MM.1S (cell line): ENCODE data around the gene ZMIZ1.
"Not testable (repeated sequence)": the region's sequence is repeated elsewhere in the genome, so short reads cannot be mapped to it uniquely, and the experiment has no call there.

ENCODE experiments used
- DNase-seq: peaks from one replicate; pipeline ENCODE4 v3.0.0-alpha.2; 2015
- H2AFZ ChIP-seq: fragments of 300-600 bp; sonication (generic); 2 replicates; pipeline ENCODE4 v1.6.0; 2016; ENCODE audit warnings: antibody characterized with exemption, low read length
- H3F3A ChIP-seq: fragments of 300-600 bp; sonication (generic); 2 replicates; pipeline ENCODE4 v1.6.1; 2016; ENCODE audit warnings: mild to moderate bottlenecking, antibody characterized with exemption, low read length, moderate library complexity, mixed read lengths; ENCODE audit not compliant: insufficient read depth
- H3K27ac ChIP-seq: fragments of 300-600 bp; sonication (generic); 2 replicates; pipeline ENCODE4 v1.5.1; 2016; ENCODE audit warnings: mild to moderate bottlenecking, low read length
- H3K27me3 ChIP-seq: fragments of 300-600 bp; sonication (generic); replicated peaks from 2 replicates; pipeline ENCODE4 v1.6.0; 2016; ENCODE audit warnings: low read length; ENCODE audit not compliant: insufficient read depth
- H3K36me3 ChIP-seq: fragments of 300-600 bp; sonication (generic); replicated peaks from 2 replicates; pipeline ENCODE4 v1.6.1; 2016; ENCODE audit warnings: mild to moderate bottlenecking, low read length, mixed read lengths; ENCODE audit not compliant: insufficient read depth
- H3K4me1 ChIP-seq: fragments of 300-600 bp; sonication (generic); 2 replicates; pipeline ENCODE4 v1.6.1; 2016; ENCODE audit warnings: low read length, mixed read lengths
- H3K4me2 ChIP-seq: fragments of 300-600 bp; sonication (generic); 2 replicates; pipeline ENCODE4 v1.6.0; 2016; ENCODE audit warnings: low read depth, low read length
- H3K4me3 ChIP-seq: fragments of 300-600 bp; sonication (generic); 2 replicates; pipeline ENCODE4 v1.5.1; 2016; ENCODE audit warnings: low read length, mixed read lengths
- H3K79me2 ChIP-seq: fragments of 300-600 bp; sonication (generic); 2 replicates; pipeline ENCODE4 v1.6.1; 2016; ENCODE audit warnings: mixed run types, low read length, mixed read lengths
- H3K9ac ChIP-seq: fragments of 300-600 bp; sonication (generic); 2 replicates; pipeline ENCODE4 v1.6.1; 2016; ENCODE audit warnings: low read length, mixed read lengths
- H3K9me2 ChIP-seq: fragments of 300-600 bp; sonication (generic); replicated peaks from 2 replicates; pipeline ENCODE4 v1.6.1; 2016; ENCODE audit warnings: mild to moderate bottlenecking, low read length, mixed read lengths; ENCODE audit not compliant: insufficient read depth
- H3K9me3 ChIP-seq: fragments of 300-600 bp; sonication (generic); replicated peaks from 2 replicates; pipeline ENCODE4 v1.6.1; 2016; ENCODE audit warnings: mild to moderate bottlenecking, low read length, mixed read lengths; ENCODE audit not compliant: insufficient read depth
- H4K20me1 ChIP-seq: fragments of 300-600 bp; sonication (generic); 2 replicates; pipeline ENCODE4 v1.6.1; 2016; ENCODE audit warnings: mild to moderate bottlenecking, low read length, moderate library complexity, mixed read lengths; ENCODE audit not compliant: insufficient read depth
- CTCF ChIP-seq: fragments of 300-600 bp; sonication (generic); IDR thresholded peaks from 2 replicates; pipeline ENCODE4 v1.5.1; 2016; ENCODE audit warnings: antibody characterized with exemption, low read length, mixed read lengths
- EZH2 ChIP-seq: fragments of 300-600 bp; sonication (generic); optimal IDR thresholded peaks from 2 replicates; pipeline ENCODE3; 2017; ENCODE audit warnings: low read depth, mild to moderate bottlenecking, antibody characterized with exemption, low read length, mixed read lengths
- EZH2phosphoT487 ChIP-seq: fragments of 300-600 bp; sonication (generic); IDR thresholded peaks from 2 replicates; pipeline ENCODE4 v1.6.1; 2018; ENCODE audit warnings: antibody characterized with exemption, low read length

ZMIZ1 gene

GRCh38 chr10:79275105-79275430, 206.3 kb downstream of the ZMIZ1 start:
- H4K20me1 ChIP-seq = peaks cover 30% of the 10 kb centered on the region
- no peak for TF ChIP-seq EZH2phosphoT487
- TF ChIP-seq EZH2 = no peak
- no peak for TF ChIP-seq CTCF
- no peaks in the 10 kb centered on the region for H3K27me3 ChIP-seq
- no peaks in the 10 kb centered on the region for H3K9me3 ChIP-seq
- peaks cover 83% of the 10 kb centered on the region for H3K79me2 ChIP-seq
- H3K27ac ChIP-seq = no peak overlapping the region
- no peaks in the 10 kb centered on the region for H3F3A ChIP-seq
- no peak overlapping the region for H3K4me3 ChIP-seq
- no peaks in the 10 kb centered on the region for H3K9me2 ChIP-seq
- no peak overlapping the region for H3K9ac ChIP-seq
- no peak overlapping the region for H2AFZ ChIP-seq
- no peaks in the 10 kb centered on the region for H3K4me1 ChIP-seq
- DNase-seq = no peak
- H3K4me2 ChIP-seq = no peak overlapping the region
- no peaks in the 10 kb centered on the region for H3K36me3 ChIP-seq

GRCh38 chr10:79275431-79275851, 206.7 kb downstream of the ZMIZ1 start:
- H3K27me3 ChIP-seq = no peaks in the 10 kb centered on the region
- no peak overlapping the region for H3K9ac ChIP-seq
- DNase-seq = no peak
- no peaks in the 10 kb centered on the region for H3K9me2 ChIP-seq
- peaks cover 83% of the 10 kb centered on the region for H3K79me2 ChIP-seq
- no peak overlapping the region for H2AFZ ChIP-seq
- no peaks in the 10 kb centered on the region for H3K36me3 ChIP-seq
- no peak overlapping the region for H3K27ac ChIP-seq
- H3K4me2 ChIP-seq = no peak overlapping the region
- H3K9me3 ChIP-seq = no peaks in the 10 kb centered on the region
- no peaks in the 10 kb centered on the region for H3F3A ChIP-seq
- peaks cover 30% of the 10 kb centered on the region for H4K20me1 ChIP-seq
- H3K4me1 ChIP-seq = no peaks in the 10 kb centered on the region
- no peak for TF ChIP-seq EZH2
- no peak for TF ChIP-seq EZH2phosphoT487
- no peak for TF ChIP-seq CTCF
- no peak overlapping the region for H3K4me3 ChIP-seq

GRCh38 chr10:79277579-79278269, 209.0 kb downstream of the ZMIZ1 start:
- Histone ChIP-seq H3K9me3 (no peaks in the 10 kb centered on the region), H3K9me2 (no peaks in the 10 kb centered on the region), H3K27ac (no peak overlapping the region), H2AFZ (no peak overlapping the region), H3K4me1 (peaks cover 2% of the 10 kb centered on the region; the same call in 1 of the 2 replicates), H3K9ac (no peak overlapping the region), H3K4me2 (no peak overlapping the region), H3K4me3 (no peak overlapping the region), H3F3A (no peaks in the 10 kb centered on the region), H3K79me2 (peaks cover 83% of the 10 kb centered on the region), H3K27me3 (no peaks in the 10 kb centered on the region), H4K20me1 (peaks cover 18% of the 10 kb centered on the region), H3K36me3 (no peaks in the 10 kb centered on the region)
- no peak for TF ChIP-seq EZH2
- no peak for TF ChIP-seq EZH2phosphoT487
- no peak for TF ChIP-seq CTCF
- no peak for DNase-seq

- not testable (repeated sequence) for H3K9me2 ChIP-seq
These were observed 210.3 kb downstream of the ZMIZ1 start for GRCh38 chr10:79279047-79279446.

More at GRCh38 chr10:79279047-79279446, 210.3 kb downstream of the ZMIZ1 start:
- not testable (repeated sequence) for H3K9me3 ChIP-seq, H2AFZ ChIP-seq, H3K9ac ChIP-seq, DNase-seq, H4K20me1 ChIP-seq, H3F3A ChIP-seq, H3K4me3 ChIP-seq, H3K4me2 ChIP-seq, H3K27ac ChIP-seq, H3K36me3 ChIP-seq, H3K27me3 ChIP-seq
- Histone ChIP-seq H3K79me2 (peaks cover 83% of the 10 kb centered on the region), H3K4me1 (peaks cover 14% of the 10 kb centered on the region; the same call in 1 of the 2 replicates)
